HL-60 (cell line): Measurements from ENCODE around the gene LAMA3.

Experiments
- CTCF ChIP-seq: IDR thresholded peaks from one replicate; pipeline ENCODE4 v1.5.1; 2011; ENCODE audit warnings: low read length, control low read depth, inconsistent platforms; ENCODE audit not compliant: insufficient read depth
- POLR2AphosphoS5 ChIP-seq: IDR thresholded peaks from 2 replicates; pipeline ENCODE4 v1.6.1; 2012; ENCODE audit warnings: low read depth

GRCh38 chr18:23703987-23704384 is 14.7 kb downstream of the LAMA3 start:
- TF ChIP-seq CTCF = no peak
- TF ChIP-seq POLR2AphosphoS5 = no peak
